BJ (cell line): Measurements from ENCODE around the gene PHF10. TPM values are rescaled to one million over a fixed set of nuclear protein-coding genes. Genes with fewer than 3 reads are reported as not detected.

Experiments used
- CTCF ChIA-PET: fragments of 350-600 bp; formaldehyde crosslinking; extraction: SDS; loops from one replicate; lab custom pipeline; 2021; ENCODE audit warnings: antibody characterized with exemption, inconsistent platforms; lab: Yijun Ruan, JAX
- POLR2A ChIA-PET: fragments of 300-600 bp; sonication (Branson Sonifier 250); formaldehyde crosslinking; extraction: SDS; loops from one replicate; lab custom pipeline; 2021; ENCODE audit warnings: antibody characterized with exemption; lab: Charles Lee
- DNase-seq: peaks from one replicate; pipeline ENCODE4 v3.0.0-alpha.2; 2011; ENCODE audit warnings: low read depth
- H3K27me3 ChIP-seq: 2 replicates; pipeline ENCODE4 v1.6.0; 2011; ENCODE audit warnings: low read length; ENCODE audit not compliant: control insufficient read depth, insufficient read depth
- H3K36me3 ChIP-seq: 2 replicates; pipeline ENCODE4 v1.5.1; 2011; ENCODE audit warnings: low read length; ENCODE audit not compliant: control insufficient read depth, insufficient read depth
- H3K4me3 ChIP-seq: 2 replicates; pipeline ENCODE4 v1.5.1; 2011; ENCODE audit warnings: low read depth, mild to moderate bottlenecking, control low read depth, low read length
- CTCF ChIP-seq: IDR thresholded peaks from 2 replicates; pipeline ENCODE4 v1.5.1; 2011; ENCODE audit warnings: low read depth, mild to moderate bottlenecking, control low read depth, inconsistent platforms, low read length, moderate library complexity; ENCODE audit not compliant: insufficient read depth
- polyA plus RNA-seq: library from polyadenylated mRNA; depleted of rRNA; stranded (reverse); fragments of >200 nt; gene quantifications from 2 replicates; pipeline ENCODE4 v1.2.3, GENCODE V29; 2011; rRNA removed

The PHF10 gene
- polyA plus RNA-seq, 1 experiment, result 9.8 TPM

- peaks cover 4% of the 10 kb centered on the region for H3K36me3 ChIP-seq
- H3K27me3 ChIP-seq, result no peaks in the 10 kb centered on the region
- no peak for TF ChIP-seq CTCF
- ChIA-PET POLR2A (no interaction called here), CTCF (interaction anchor here (0.7 kb wide), 1 partner anchor 64 kb away, joined by 5 read pairs; no protein-coding TSS in a partner anchor)
- no peak for DNase-seq
- H3K4me3 ChIP-seq, result no peak overlapping the region
Measured at GRCh38 chr6:169656546-169657283, 67.6 kb downstream of the PHF10 start.

- peak; percentile 40 for TF ChIP-seq CTCF
- Histone ChIP-seq H3K4me3 (peak overlapping the region; percentile 40), H3K36me3 (peaks cover 3% of the 10 kb centered on the region; the same call in 1 of the 2 replicates), H3K27me3 (no peaks in the 10 kb centered on the region)
- ChIA-PET POLR2A (no interaction called here), CTCF (interaction anchor here (0.6 to 1.6 kb wide), 3 partner anchors 13 to 70 kb away, joined by 3 to 5 read pairs (median 3); no protein-coding TSS in a partner anchor)
- peak; percentile 11 for DNase-seq
Measured at GRCh38 chr6:169654598-169655391, 69.5 kb downstream of the PHF10 start.

Other genes starting within 250 kb of the PHF10 start
- gene WDR27, start 22.5 kb downstream of the PHF10 start, polyA plus RNA-seq, result 22.9 and 28.7 TPM in 2 replicates
- 13.2 and 21.4 TPM in 2 replicates for gene C6orf120, start 22.4 kb downstream of the PHF10 start, polyA plus RNA-seq
- gene DYNLT2, start 27.1 kb upstream of the PHF10 start, polyA plus RNA-seq, result 0.31 and 0.32 TPM in 2 replicates
- 21.5 and 31.8 TPM in 2 replicates for gene ERMARD, start 27.1 kb upstream of the PHF10 start, polyA plus RNA-seq